ENCODE results near the gene TMEM100.

- TF ChIP-seq ZNF384 (IDR thresholded peaks at IDR 0.05) (no peak), FOXK2 (IDR thresholded peaks at IDR 0.05) (no peak), FOXM1 (IDR thresholded peaks at IDR 0.05; ENCODE audit: borderline replicate concordance) (no peak), BHLHE40 (IDR thresholded peaks at IDR 0.05; ENCODE audit: borderline replicate concordance) (no peak), TARDBP (IDR thresholded peaks at IDR 0.05) (no peak), ELF4 (IDR thresholded peaks at IDR 0.05) (no peak), SUZ12 (IDR thresholded peaks at IDR 0.05) (no peak), SP1 (IDR thresholded peaks at IDR 0.05) (no peak), HDGF (IDR thresholded peaks at IDR 0.05; ENCODE audit: borderline replicate concordance) (no peak)
- TF ChIP-seq, protein P1, sequence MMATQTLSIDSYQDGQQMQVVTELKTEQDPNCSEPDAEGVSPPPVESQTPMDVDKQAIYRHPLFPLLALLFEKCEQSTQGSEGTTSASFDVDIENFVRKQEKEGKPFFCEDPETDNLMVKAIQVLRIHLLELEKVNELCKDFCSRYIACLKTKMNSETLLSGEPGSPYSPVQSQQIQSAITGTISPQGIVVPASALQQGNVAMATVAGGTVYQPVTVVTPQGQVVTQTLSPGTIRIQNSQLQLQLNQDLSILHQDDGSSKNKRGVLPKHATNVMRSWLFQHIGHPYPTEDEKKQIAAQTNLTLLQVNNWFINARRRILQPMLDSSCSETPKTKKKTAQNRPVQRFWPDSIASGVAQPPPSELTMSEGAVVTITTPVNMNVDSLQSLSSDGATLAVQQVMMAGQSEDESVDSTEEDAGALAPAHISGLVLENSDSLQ (IDR thresholded peaks at IDR 0.05) = no peak
Observed at GRCh38 chr17:55729484-55729883, 6.8 kb upstream of the TMEM100 start.

Data from HEK293T (cell line).